ENCODE data around the gene PRR33. TPM values are rescaled to one million over a fixed set of nuclear protein-coding genes. Genes with fewer than 3 reads are reported as not detected.

PRR33 gene
- total RNA-seq, 2 donors from 2014 or later: not detected

DNA sequence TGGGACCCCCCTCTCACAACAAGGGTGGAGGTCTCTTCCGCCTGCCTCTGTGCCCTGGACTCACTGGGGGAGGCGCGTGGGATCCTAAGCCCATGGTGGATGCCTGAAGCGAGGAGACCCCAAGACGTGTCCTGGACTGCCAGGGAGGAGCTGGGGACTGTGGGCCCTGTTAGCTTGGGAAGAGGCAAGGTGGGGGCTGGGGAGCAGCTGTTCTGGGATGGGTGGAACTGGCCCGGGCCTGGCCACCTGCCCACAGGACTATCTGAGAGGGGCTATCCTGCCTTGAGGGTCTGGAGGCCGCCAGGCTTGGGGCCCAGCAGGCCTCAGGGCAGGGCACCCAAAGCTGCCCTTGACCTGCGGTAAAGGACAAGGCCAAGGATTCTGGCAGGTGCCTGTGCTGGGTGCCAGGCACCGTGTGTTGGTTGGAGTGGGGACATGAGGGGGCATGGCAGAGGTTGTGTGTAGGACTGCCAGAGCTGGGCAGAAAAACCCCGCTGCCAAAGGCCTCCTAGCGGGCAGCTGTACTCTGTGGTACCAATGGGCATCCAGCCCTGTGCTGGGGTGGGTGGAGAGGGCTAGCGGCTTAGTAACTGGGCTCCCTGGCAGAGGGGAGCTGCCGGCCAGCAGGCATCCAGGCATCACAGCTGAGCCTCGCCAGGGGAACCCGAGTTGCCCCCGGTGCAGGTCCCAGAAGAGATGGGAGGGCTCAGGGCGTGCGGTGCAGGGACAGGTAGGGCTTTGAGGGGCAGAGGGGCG, 38.1 kb downstream of the PRR33 start:
- WGBS, 2 donors: 78 to 98% methylated on average over 9 to 17 of the region's 19 CpGs
- DNase-seq (no peak), ATAC-seq (no peak)
- H3K4me3 ChIP-seq: no peak overlapping the region
- TF ChIP-seq, protein P1, sequence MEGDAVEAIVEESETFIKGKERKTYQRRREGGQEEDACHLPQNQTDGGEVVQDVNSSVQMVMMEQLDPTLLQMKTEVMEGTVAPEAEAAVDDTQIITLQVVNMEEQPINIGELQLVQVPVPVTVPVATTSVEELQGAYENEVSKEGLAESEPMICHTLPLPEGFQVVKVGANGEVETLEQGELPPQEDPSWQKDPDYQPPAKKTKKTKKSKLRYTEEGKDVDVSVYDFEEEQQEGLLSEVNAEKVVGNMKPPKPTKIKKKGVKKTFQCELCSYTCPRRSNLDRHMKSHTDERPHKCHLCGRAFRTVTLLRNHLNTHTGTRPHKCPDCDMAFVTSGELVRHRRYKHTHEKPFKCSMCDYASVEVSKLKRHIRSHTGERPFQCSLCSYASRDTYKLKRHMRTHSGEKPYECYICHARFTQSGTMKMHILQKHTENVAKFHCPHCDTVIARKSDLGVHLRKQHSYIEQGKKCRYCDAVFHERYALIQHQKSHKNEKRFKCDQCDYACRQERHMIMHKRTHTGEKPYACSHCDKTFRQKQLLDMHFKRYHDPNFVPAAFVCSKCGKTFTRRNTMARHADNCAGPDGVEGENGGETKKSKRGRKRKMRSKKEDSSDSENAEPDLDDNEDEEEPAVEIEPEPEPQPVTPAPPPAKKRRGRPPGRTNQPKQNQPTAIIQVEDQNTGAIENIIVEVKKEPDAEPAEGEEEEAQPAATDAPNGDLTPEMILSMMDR (IDR thresholded peaks at IDR 0.05): no peak
- TF ChIP-seq POLR2A (IDR thresholded peaks at IDR 0.05): no peak
- no peak overlapping the region for H3K27ac ChIP-seq
- no peaks in the 10 kb centered on the region for H3K36me3 ChIP-seq (replicated peaks in 1 of 2; ENCODE audit: insufficient read depth in 1 of 2, low read depth in 2 of 2)
- H3K9me3 ChIP-seq: no peaks in the 10 kb centered on the region
- no peaks in the 10 kb centered on the region for H3K4me1 ChIP-seq
- no peaks in the 10 kb centered on the region for H3K27me3 ChIP-seq
- intact Hi-C loops (cut with DNase I): no loop called here

DNA sequence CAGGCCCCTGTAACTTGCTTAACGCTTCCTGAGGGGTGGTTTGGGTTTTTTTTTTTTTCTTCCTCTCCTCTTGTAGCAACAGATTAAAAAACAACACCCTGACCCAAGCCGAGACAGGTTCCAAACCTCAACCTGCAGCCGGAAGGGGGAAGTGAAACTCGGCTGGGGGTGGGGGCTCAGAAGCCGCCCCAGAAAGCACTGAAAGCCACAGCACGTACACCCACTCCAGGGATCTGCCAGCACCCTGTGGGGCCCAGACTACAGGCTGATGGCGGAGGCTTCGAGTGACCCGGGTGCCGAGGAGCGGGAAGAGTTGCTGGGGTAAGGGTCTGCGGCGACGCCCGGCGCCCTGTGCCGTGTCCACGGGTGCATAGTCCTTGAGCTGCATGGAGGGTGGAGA, 38.8 kb downstream of the PRR33 start, which contains the start of gene LSP1:
TSS of gene LSP1 (plus strand) at position 208 of the 400 bp plus-strand sequence. CDS start at position 269, 61 bp downstream.
- Histone ChIP-seq H3K4me3 (no peak within 1 kb of the TSS), H3K4me1 (no peaks in the 10 kb centered on the region), H3K9me3 (no peaks in the 10 kb centered on the region), H3K27ac (peak within 1 kb of the TSS in 1 of 4 donors; percentile 16), H3K27me3 (no peaks in the 10 kb centered on the region), H3K36me3 (replicated peaks in 1 of 2; ENCODE audit: insufficient read depth in 1 of 2, low read depth in 2 of 2) (no peaks in the 10 kb centered on the region)
- peak in 1 of 4 donors; percentile 52 for DNase-seq
- 71 to 93% methylated on average over 18 of the region's 18 CpGs for WGBS, 2 donors
- intact Hi-C loops (cut with DNase I): no loop called here
- ATAC-seq: no peak
- peak in 1 of 3 donors; percentile 6 for TF ChIP-seq POLR2A (IDR thresholded peaks at IDR 0.05)
- TF ChIP-seq, protein P1 (IDR thresholded peaks at IDR 0.05): no peak

DNA sequence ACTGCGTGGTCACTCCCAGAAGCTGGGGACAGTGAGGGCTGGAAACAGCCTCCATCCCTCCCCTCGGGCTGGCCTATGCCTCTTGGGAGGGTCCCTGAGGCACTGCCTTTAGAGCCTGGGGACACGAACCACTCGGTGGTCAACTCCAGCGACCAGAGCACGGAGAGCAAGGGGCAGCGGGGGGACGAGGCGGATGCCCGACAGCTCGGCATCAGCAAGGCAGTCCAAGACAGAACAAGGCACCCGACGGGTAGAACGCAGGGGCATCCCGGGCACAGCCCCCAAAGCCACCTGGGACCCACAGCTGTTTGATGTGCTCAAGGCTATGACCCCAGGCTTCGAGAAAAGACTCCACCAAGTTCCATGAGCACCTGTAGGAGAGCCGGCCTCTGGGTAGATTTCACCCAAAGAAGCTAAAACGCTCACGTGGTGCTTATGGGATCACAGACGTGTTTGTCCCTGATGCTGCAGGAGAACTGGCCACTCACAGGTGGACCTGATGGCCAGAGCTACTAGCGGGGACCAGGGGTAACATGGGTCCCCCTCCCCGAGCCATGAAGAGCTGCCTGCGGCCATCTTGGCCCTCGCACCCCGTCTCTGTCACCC, 39.3 kb downstream of the PRR33 start:
- 83 to 84% methylated on average over 24 to 25 of the region's 25 CpGs for WGBS, 2 donors
- Histone ChIP-seq H3K36me3 (replicated peaks in 1 of 2; ENCODE audit: insufficient read depth in 1 of 2, low read depth in 2 of 2) (no peaks in the 10 kb centered on the region), H3K9me3 (no peaks in the 10 kb centered on the region), H3K27ac (peak overlapping the region in 1 of 4 donors; percentile 16), H3K4me3 (no peak overlapping the region), H3K27me3 (no peaks in the 10 kb centered on the region), H3K4me1 (no peaks in the 10 kb centered on the region)
- DNase-seq (no peak), ATAC-seq (no peak)
- intact Hi-C loops (cut with DNase I): no loop called here
- no peak for TF ChIP-seq POLR2A (IDR thresholded peaks at IDR 0.05)
- TF ChIP-seq, protein P1 (IDR thresholded peaks at IDR 0.05): no peak

DNA sequence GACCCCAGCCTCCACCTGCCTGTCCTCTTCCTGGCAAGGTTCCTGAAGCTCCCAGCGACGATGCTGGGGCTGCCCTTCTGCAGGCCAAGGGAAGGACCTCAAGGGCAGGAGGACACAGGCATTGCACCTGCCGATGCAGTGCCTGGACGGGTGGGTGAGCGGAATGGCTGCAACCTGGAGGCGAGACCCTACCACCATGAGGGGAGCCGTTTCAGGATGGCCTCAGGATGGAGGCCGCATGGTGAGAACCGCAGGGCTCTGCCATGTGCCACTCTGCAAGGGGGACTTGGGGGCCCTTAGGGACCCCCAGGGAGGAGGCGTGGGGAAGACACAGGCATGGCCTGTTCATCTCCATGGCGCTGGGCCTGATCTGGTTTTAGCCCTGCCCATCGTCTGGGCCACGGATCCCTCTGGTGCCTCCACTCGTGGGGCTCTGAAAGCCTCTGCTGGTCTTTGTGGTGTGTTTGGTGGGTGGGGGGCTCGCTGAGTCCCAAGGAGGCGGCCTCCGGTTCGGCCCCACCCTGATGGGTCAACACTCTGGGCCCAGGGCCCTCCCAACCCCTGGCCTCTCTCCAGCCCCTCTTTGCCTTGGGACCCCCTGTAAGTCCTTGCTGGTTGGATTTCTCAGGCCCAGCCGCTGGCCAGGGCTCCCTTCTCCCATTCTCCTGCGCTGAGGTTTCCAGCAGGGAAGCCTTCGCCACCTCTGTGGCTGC, 40.1 kb downstream of the PRR33 start:
- Histone ChIP-seq H3K4me1 (no peaks in the 10 kb centered on the region), H3K36me3 (replicated peaks in 1 of 2; ENCODE audit: insufficient read depth in 1 of 2, low read depth in 2 of 2) (no peaks in the 10 kb centered on the region), H3K27ac (peak overlapping the region in 1 of 4 donors; percentile 57), H3K27me3 (no peaks in the 10 kb centered on the region), H3K9me3 (no peaks in the 10 kb centered on the region), H3K4me3 (no peak overlapping the region)
- TF ChIP-seq, protein P1 (IDR thresholded peaks at IDR 0.05): no peak
- TF ChIP-seq POLR2A (IDR thresholded peaks at IDR 0.05): no peak
- intact Hi-C loops (cut with DNase I): no loop called here
- WGBS, 2 donors: 93 to 100% methylated on average over 3 to 21 of the region's 21 CpGs
- DNase-seq: no peak
- ATAC-seq: no peak
